HEK293 (cell line): ENCODE measurements around the gene OR6X1.

Experiments
- CTCF ChIA-PET: fragments of 350-600 bp; formaldehyde crosslinking; extraction: SDS; loops from one replicate; lab custom pipeline; 2021; ENCODE audit warnings: antibody characterized with exemption; lab: Yijun Ruan, JAX
- POLR2A ChIA-PET: fragments of 300-600 bp; formaldehyde crosslinking; extraction: SDS; loops from one replicate; lab custom pipeline; 2020; ENCODE audit warnings: antibody characterized with exemption, inconsistent platforms; lab: Yijun Ruan, JAX
- H3K27ac ChIP-seq: fragments of 200-500 bp; sonication (Bioruptor generic); 2 replicates; pipeline ENCODE4 v1.5.1; 2014; ENCODE audit warnings: low read depth, low read length, control low read depth, inconsistent platforms; ENCODE audit errors: extremely low read depth
- H3K36me3 ChIP-seq, 2 experiments: fragments of 200-500 bp in 1 of 2; sonication (Bioruptor generic) in 1 of 2; 1 replicate in 1 of 2; 2 replicates in 1 of 2; pipeline ENCODE4 v1.5.1; 2014 to 2017; ENCODE audit warnings: inconsistent platforms in 2 of 2, low read length in 2 of 2; ENCODE audit not compliant: control insufficient read depth in 2 of 2, insufficient read depth in 1 of 2
- H3K4me1 ChIP-seq: fragments of 200-500 bp; sonication (Bioruptor generic); 2 replicates; pipeline ENCODE4 v1.5.1; 2014; ENCODE audit warnings: mild to moderate bottlenecking, low read length, inconsistent platforms; ENCODE audit not compliant: control insufficient read depth, insufficient read depth
- H3K4me3 ChIP-seq: 2 replicates; pipeline ENCODE4 v1.5.1; 2011; ENCODE audit warnings: low read depth, mild to moderate bottlenecking, control low read depth, low read length, moderate library complexity
- H3K9me3 ChIP-seq: fragments of 200-500 bp; sonication (Bioruptor generic); 2 replicates; pipeline ENCODE4 v1.5.1; 2014; ENCODE audit warnings: low read depth, low read length, inconsistent platforms; ENCODE audit not compliant: control insufficient read depth, insufficient read depth
- ELK4 ChIP-seq: IDR thresholded peaks from 2 replicates; pipeline ENCODE4 v1.6.1; 2011; ENCODE audit warnings: mild to moderate bottlenecking, low read depth, low read length, borderline replicate concordance
- KLF17 ChIP-seq: fragments of 450-650 bp; formaldehyde crosslinking; IDR thresholded peaks from 2 replicates; pipeline ENCODE4 v1.5.1; 2016; ENCODE audit warnings: missing biosample characterization, missing genetic modification characterization
- ZBTB11 ChIP-seq: fragments of 450-650 bp; formaldehyde crosslinking; conservative IDR thresholded peaks from 2 replicates; pipeline ENCODE4 v1.5.1; 2016; ENCODE audit warnings: low read depth, missing biosample characterization, missing genetic modification characterization
- ZBTB7A ChIP-seq: fragments of 450-650 bp; formaldehyde crosslinking; IDR thresholded peaks from 2 replicates; pipeline ENCODE4 v1.5.1; 2016; ENCODE audit warnings: low read depth, missing biosample characterization, missing genetic modification characterization
- ZNF10 ChIP-seq: fragments of 450-650 bp; formaldehyde crosslinking; IDR thresholded peaks from 2 replicates; pipeline ENCODE4 v1.5.1; 2017; ENCODE audit warnings: missing biosample characterization, missing genetic modification characterization
- ZNF18 ChIP-seq: fragments of 450-650 bp; formaldehyde crosslinking; IDR thresholded peaks from 2 replicates; pipeline ENCODE4 v1.5.1; 2016; ENCODE audit warnings: missing biosample characterization, missing genetic modification characterization
- ZNF184 ChIP-seq: fragments of 450-650 bp; IDR thresholded peaks from 2 replicates; pipeline ENCODE4 v1.5.1; 2018; ENCODE audit warnings: missing biosample characterization, mild to moderate bottlenecking, missing genetic modification characterization
- ZNF19 ChIP-seq: fragments of 450-650 bp; formaldehyde crosslinking; IDR thresholded peaks from 2 replicates; pipeline ENCODE4; 2016; ENCODE audit warnings: missing biosample characterization, missing genetic modification characterization, low read depth
- ZNF221 ChIP-seq: fragments of 450-650 bp; formaldehyde crosslinking; IDR thresholded peaks from 2 replicates; pipeline ENCODE4 v1.5.1; 2017; ENCODE audit warnings: missing biosample characterization, missing genetic modification characterization, borderline replicate concordance
- ZNF266 ChIP-seq: fragments of 450-650 bp; formaldehyde crosslinking; IDR thresholded peaks from 2 replicates; pipeline ENCODE4 v1.5.1; 2016; ENCODE audit warnings: missing biosample characterization, missing genetic modification characterization, low read depth
- ZNF398 ChIP-seq: fragments of 450-650 bp; formaldehyde crosslinking; IDR thresholded peaks from 2 replicates; pipeline ENCODE4 v1.5.1; 2017; ENCODE audit warnings: missing biosample characterization, missing genetic modification characterization
- ZNF521 ChIP-seq: fragments of 450-650 bp; formaldehyde crosslinking; IDR thresholded peaks from 2 replicates; pipeline ENCODE4 v1.5.1; 2017; ENCODE audit warnings: missing biosample characterization, mild to moderate bottlenecking, missing genetic modification characterization
- ZNF585B ChIP-seq: fragments of 450-650 bp; formaldehyde crosslinking; IDR thresholded peaks from 2 replicates; pipeline ENCODE4 v1.5.1; 2016; ENCODE audit warnings: missing biosample characterization, missing genetic modification characterization
- ZNF76 ChIP-seq: fragments of 450-650 bp; formaldehyde crosslinking; IDR thresholded peaks from 2 replicates; pipeline ENCODE4; 2016; ENCODE audit warnings: low read depth, missing biosample characterization, missing genetic modification characterization, borderline replicate concordance
- ZNF830 ChIP-seq: fragments of 450-650 bp; IDR thresholded peaks from 2 replicates; pipeline ENCODE4 v1.5.0; 2018; ENCODE audit warnings: missing biosample characterization, missing genetic modification characterization, low read depth, mild to moderate bottlenecking, moderate library complexity
- ZSCAN5A ChIP-seq: fragments of 450-650 bp; formaldehyde crosslinking; IDR thresholded peaks from 2 replicates; pipeline ENCODE4 v1.5.1; 2016; ENCODE audit warnings: missing biosample characterization, missing genetic modification characterization

OR6X1 gene

GRCh38 chr11:123755344-123755743 lies 1.0 kb upstream of the OR6X1 start (continued):
- no peak for TF ChIP-seq ZNF398 (tag by site-specific recombination)

- no peaks in the 10 kb centered on the region for H3K36me3 ChIP-seq
- H3K4me1 ChIP-seq: no peaks in the 10 kb centered on the region
- no peak overlapping the region for H3K27ac ChIP-seq
- no peak overlapping the region for H3K4me3 ChIP-seq
- ChIA-PET POLR2A (no interaction called here), CTCF (no interaction called here)
- no peaks in the 10 kb centered on the region for H3K9me3 ChIP-seq
- no peak for TF ChIP-seq ZNF266 (tag by site-specific recombination)
- TF ChIP-seq ELK4: no peak
- no peak for TF ChIP-seq ZNF830 (tag by site-specific recombination)
- no peak for TF ChIP-seq ZBTB11
- TF ChIP-seq ZNF19 (tag by site-specific recombination): no peak
- TF ChIP-seq ZNF184 (tag by site-specific recombination): no peak
- no peak for TF ChIP-seq ZNF585B (tag by site-specific recombination)
- no peak for TF ChIP-seq ZNF221 (tag by site-specific recombination)
- TF ChIP-seq ZNF521 (tag by site-specific recombination): no peak
- no peak for TF ChIP-seq ZNF18
- no peak for TF ChIP-seq KLF17 (tag by site-specific recombination)
- TF ChIP-seq ZNF10 (tag by site-specific recombination): no peak
- TF ChIP-seq ZSCAN5A: no peak
- TF ChIP-seq ZNF76 (tag by site-specific recombination): no peak
- TF ChIP-seq ZBTB7A (tag by site-specific recombination): no peak
These were observed 1.2 kb downstream of the OR6X1 start for GRCh38 chr11:123753110-123753509.
